ENCODE data around the gene IGHMBP2.

GRCh38 chr11:68934321-68934645 lies 30.6 kb downstream of the IGHMBP2 start:
- TF ChIP-seq EZH2 (IDR thresholded peaks at IDR 0.05; ENCODE audit: insufficient read depth, poor library complexity, severe bottlenecking) (no peak), EZH2phosphoT487 (IDR thresholded peaks at IDR 0.05; ENCODE audit: insufficient read depth, low read depth) (no peak)

All from GM23248 (cell line).